Measurements from ENCODE around the gene MRPL45. TPM values are rescaled to one million over a fixed set of nuclear protein-coding genes. Genes with fewer than 3 reads are reported as not detected.
A peak's percentile ranks its signal among the peaks of the same experiment; 100 is the strongest.

Gene MRPL45
- total and polyA plus RNA-seq, 10 of the 15 experiments (the other 5 are each of a cell fraction or from before 2014, with no cell fraction given) = 37.5 to 128 (median 59.6) TPM

- H3K4me1 ChIP-seq (ENCODE audit: control insufficient read depth, insufficient read depth, low read length) = no peaks in the 10 kb centered on the region; the same call in 1 of the 2 replicates
- no peak for DNase-seq (ENCODE audit: low read depth, low spot score)
- H3K79me2 ChIP-seq (ENCODE audit: control insufficient read depth, insufficient read depth, low read length) = no peaks in the 10 kb centered on the region
- ATAC-seq = peak; percentile 96
- SMC1A ChIA-PET (ENCODE audit: uncharacterized antibody, unreplicated experiment) = interaction anchor here (0.9 kb wide), 1 partner anchor 92 kb away, joined by 3 read pairs; no protein-coding TSS in a partner anchor
- no peaks in the 10 kb centered on the region for H3K27me3 ChIP-seq (replicated peaks in 1 of 2; ENCODE audit: control insufficient read depth in 2 of 2, insufficient read depth in 2 of 2, low read length in 1 of 2)
- no peak overlapping the region for H3K4me3 ChIP-seq
- H3K4me2 ChIP-seq (ENCODE audit: control insufficient read depth, insufficient read depth) = no peak overlapping the region
- H2AFZ ChIP-seq (ENCODE audit: control insufficient read depth, low read depth, low read length) = no peak overlapping the region
- H3K36me3 ChIP-seq (ENCODE audit: control insufficient read depth in 2 of 2, insufficient read depth in 2 of 2, low read length in 1 of 2) = peaks cover 5 to 11% of the 10 kb centered on the region in 2 experiments
- POLR2A ChIA-PET = interaction anchor here (0.6 kb wide), 1 partner anchor 76 kb away, joined by 3 read pairs; no protein-coding TSS in a partner anchor
- H3K9ac ChIP-seq (ENCODE audit: control insufficient read depth, insufficient read depth, low read length) = no peak overlapping the region
- CTCF ChIA-PET = interaction anchor here (0.6 to 4.5 kb wide), 10 partner anchors 10 to 236 kb away, joined by 3 to 36 read pairs (median 3); no protein-coding TSS in a partner anchor
- 14% methylated on average over 8 of the region's 8 CpGs for WGBS (ENCODE audit: insufficient coverage, insufficient replicate concordance, low lambda C conversion rate, missing lambda C conversion rate)
- RAD21 ChIA-PET (ENCODE audit: unreplicated experiment) = interaction anchor here (1.6 kb wide), 1 partner anchor 92 kb away, joined by 3 read pairs; no protein-coding TSS in a partner anchor
- TF ChIP-seq BACH1 (IDR thresholded peaks at IDR 0.05; ENCODE audit: borderline replicate concordance) (no peak), CTCF (IDR thresholded peaks at IDR 0.05 in 2 of 3, conservative IDR thresholded peaks at IDR 0.05 in 1 of 3; ENCODE audit: control insufficient read depth in 2 of 3, extremely low read depth in 1 of 3, insufficient read depth in 1 of 3, low read depth in 3 of 3, low read length in 3 of 3) (peak; percentile 51 to 84 (median 57)), MEF2B (IDR thresholded peaks at IDR 0.05; ENCODE audit: partially characterized antibody, poor library complexity, severe bottlenecking) (no peak), SMC3 (IDR thresholded peaks at IDR 0.05; ENCODE audit: borderline replicate concordance, low read length) (peak; percentile 36; the same call in 1 of the 2 replicates), RFX5 (IDR thresholded peaks at IDR 0.05; ENCODE audit: low read depth, low read length) (no peak), BHLHE40 (IDR thresholded peaks at IDR 0.05; ENCODE audit: borderline replicate concordance in 1 of 2, low read depth in 2 of 2, low read length in 1 of 2) (no peak), RAD21 (IDR thresholded peaks at IDR 0.05; ENCODE audit: insufficient read depth, low read depth, low read length) (peak; percentile 58), ZBED1 (IDR thresholded peaks at IDR 0.05; ENCODE audit: borderline replicate concordance) (no peak), SMARCA5 (IDR thresholded peaks at IDR 0.05) (no peak), CREM (IDR thresholded peaks at IDR 0.05; ENCODE audit: low read depth) (no peak)
- TF ChIP-seq, protein P1, sequence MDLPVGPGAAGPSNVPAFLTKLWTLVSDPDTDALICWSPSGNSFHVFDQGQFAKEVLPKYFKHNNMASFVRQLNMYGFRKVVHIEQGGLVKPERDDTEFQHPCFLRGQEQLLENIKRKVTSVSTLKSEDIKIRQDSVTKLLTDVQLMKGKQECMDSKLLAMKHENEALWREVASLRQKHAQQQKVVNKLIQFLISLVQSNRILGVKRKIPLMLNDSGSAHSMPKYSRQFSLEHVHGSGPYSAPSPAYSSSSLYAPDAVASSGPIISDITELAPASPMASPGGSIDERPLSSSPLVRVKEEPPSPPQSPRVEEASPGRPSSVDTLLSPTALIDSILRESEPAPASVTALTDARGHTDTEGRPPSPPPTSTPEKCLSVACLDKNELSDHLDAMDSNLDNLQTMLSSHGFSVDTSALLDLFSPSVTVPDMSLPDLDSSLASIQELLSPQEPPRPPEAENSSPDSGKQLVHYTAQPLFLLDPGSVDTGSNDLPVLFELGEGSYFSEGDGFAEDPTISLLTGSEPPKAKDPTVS (IDR thresholded peaks at IDR 0.05; ENCODE audit: low read depth, low read length) = no peak
- TF ChIP-seq, protein P2, sequence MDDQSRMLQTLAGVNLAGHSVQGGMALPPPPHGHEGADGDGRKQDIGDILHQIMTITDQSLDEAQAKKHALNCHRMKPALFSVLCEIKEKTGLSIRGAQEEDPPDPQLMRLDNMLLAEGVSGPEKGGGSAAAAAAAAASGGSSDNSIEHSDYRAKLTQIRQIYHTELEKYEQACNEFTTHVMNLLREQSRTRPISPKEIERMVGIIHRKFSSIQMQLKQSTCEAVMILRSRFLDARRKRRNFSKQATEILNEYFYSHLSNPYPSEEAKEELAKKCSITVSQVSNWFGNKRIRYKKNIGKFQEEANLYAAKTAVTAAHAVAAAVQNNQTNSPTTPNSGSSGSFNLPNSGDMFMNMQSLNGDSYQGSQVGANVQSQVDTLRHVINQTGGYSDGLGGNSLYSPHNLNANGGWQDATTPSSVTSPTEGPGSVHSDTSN (IDR thresholded peaks at IDR 0.05; ENCODE audit: insufficient replicate concordance, low read depth, low read length) = no peak
- no peak for FAIRE-seq
- intact Hi-C loops (cut with micrococcal nuclease; ENCODE audit: unreplicated experiment) (no loop called here), in situ Hi-C loops (cut with MboI) (no loop called here)
- no peaks in the 10 kb centered on the region; the same call in 2 of the 3 replicates for H3K9me3 ChIP-seq (replicated peaks; ENCODE audit: control insufficient read depth, insufficient read depth, low read length)
- BruUV-seq (replicated peaks) = no TSS peak
- H4K20me1 ChIP-seq (ENCODE audit: control insufficient read depth, insufficient read depth) = no peaks in the 10 kb centered on the region
- no peak overlapping the region for H3K27ac ChIP-seq (ENCODE audit: control insufficient read depth, insufficient read depth)
Observed at GRCh38 chr17:38322156-38322779, 25.3 kb downstream of the MRPL45 start.

Measured in GM12878 (cell line).